Mesendoderm (in vitro differentiated cells): ENCODE results near the gene ZNF791.
"Not testable (repeated sequence)": the region's sequence is repeated elsewhere in the genome, so short reads cannot be mapped to it uniquely, and the experiment has no call there.

Experiments used
- DNase-seq: peaks from one replicate; pipeline ENCODE4 v3.0.0; 2013
- H2AK5ac ChIP-seq: 2 replicates; pipeline ENCODE4 v1.6.1; 2013; ENCODE audit warnings: low read length, inconsistent platforms
- H2BK120ac ChIP-seq: 2 replicates; pipeline ENCODE4 v1.6.1; 2013; ENCODE audit warnings: low read depth, mild to moderate bottlenecking, low read length, moderate library complexity, mixed read lengths
- H2BK15ac ChIP-seq: replicated peaks from 2 replicates; pipeline ENCODE4 v1.6.1; 2013; ENCODE audit warnings: low read depth, mild to moderate bottlenecking, moderate library complexity
- H2BK5ac ChIP-seq: 2 replicates; pipeline ENCODE4 v1.6.1; 2013; ENCODE audit warnings: low read length, inconsistent platforms
- H3K18ac ChIP-seq: 2 replicates; pipeline ENCODE4 v1.6.1; 2013; ENCODE audit warnings: mild to moderate bottlenecking, low read length, mixed read lengths
- H3K23ac ChIP-seq: one replicate; pipeline ENCODE4 v1.6.1; 2013; ENCODE audit warnings: low read length
- H3K27ac ChIP-seq: 2 replicates; pipeline ENCODE4 v1.5.1; 2013; ENCODE audit warnings: low read depth, mild to moderate bottlenecking, inconsistent platforms, low read length, moderate library complexity
- H3K27me3 ChIP-seq: 2 replicates; pipeline ENCODE4 v1.6.1; 2013; ENCODE audit warnings: low read length, control low read depth, mild to moderate bottlenecking, inconsistent platforms; ENCODE audit not compliant: insufficient read depth, poor library complexity
- H3K36me3 ChIP-seq: 2 replicates; pipeline ENCODE4 v1.6.1; 2013; ENCODE audit warnings: low read length, inconsistent platforms; ENCODE audit not compliant: control insufficient read depth, insufficient read depth
- H3K4ac ChIP-seq: one replicate; pipeline ENCODE4 v1.6.1; 2013; ENCODE audit warnings: low read depth, mild to moderate bottlenecking, low read length, moderate library complexity
- H3K4me1 ChIP-seq: 2 replicates; pipeline ENCODE4 v1.6.1; 2013; ENCODE audit warnings: low read depth, low read length, inconsistent platforms; ENCODE audit not compliant: control insufficient read depth
- H3K4me2 ChIP-seq: 2 replicates; pipeline ENCODE4 v1.6.1; 2013; ENCODE audit warnings: low read length
- H3K4me3 ChIP-seq: 2 replicates; pipeline ENCODE4 v1.5.1; 2013; ENCODE audit warnings: mild to moderate bottlenecking, low read length
- H3K56ac ChIP-seq: one replicate; pipeline ENCODE4 v1.6.1; 2013; ENCODE audit warnings: low read length
- H3K79me1 ChIP-seq: 2 replicates; pipeline ENCODE4 v1.6.1; 2013; ENCODE audit warnings: low read length, inconsistent platforms
- H3K79me2 ChIP-seq: 2 replicates; pipeline ENCODE4 v1.6.1; 2013; ENCODE audit warnings: mild to moderate bottlenecking, low read length; ENCODE audit not compliant: control insufficient read depth, insufficient read depth
- H3K9ac ChIP-seq: 2 replicates; pipeline ENCODE4 v1.6.1; 2013; ENCODE audit warnings: low read length, inconsistent platforms
- H4K5ac ChIP-seq: one replicate; pipeline ENCODE4 v1.6.1; 2013; ENCODE audit warnings: low read length
- H4K8ac ChIP-seq: one replicate; pipeline ENCODE4 v1.6.1; 2013; ENCODE audit warnings: low read depth, mild to moderate bottlenecking, control low read depth, low read length, moderate library complexity
- WGBS: extraction: QIAGEN DNeasy Blood & Tissue Kit; methylation state at CpG from one replicate; pipeline ENCODE4 v1.1.7; 2013; ENCODE audit warnings: low lambda C conversion rate, missing lambda C conversion rate; ENCODE audit not compliant: insufficient coverage; ENCODE audit errors: extremely low coverage; 5-methylcytosine and 5-hydroxymethylcytosine counted together

Gene ZNF791

GRCh38 chr19:12638611-12639182 lies 28.0 kb downstream of the ZNF791 start:
- no peak overlapping the region for H3K4ac ChIP-seq
- H3K9ac ChIP-seq, result no peak overlapping the region
- no peak overlapping the region for H4K5ac ChIP-seq
- no peak overlapping the region for H3K4me3 ChIP-seq
- no peaks in the 10 kb centered on the region for H3K4me1 ChIP-seq
- WGBS, result no CpG with 5 or more reads among the region's 22 CpGs
- H3K79me2 ChIP-seq, result no peaks in the 10 kb centered on the region
- no peaks in the 10 kb centered on the region for H3K27me3 ChIP-seq
- no peak overlapping the region for H3K56ac ChIP-seq
- no peak overlapping the region for H3K23ac ChIP-seq
- no peak overlapping the region for H4K8ac ChIP-seq
- H3K36me3 ChIP-seq, result no peaks in the 10 kb centered on the region
- H2BK5ac ChIP-seq, result no peak overlapping the region
- H2AK5ac ChIP-seq, result no peak overlapping the region
- DNase-seq, result no peak
- no peaks in the 10 kb centered on the region for H3K79me1 ChIP-seq
- no peak overlapping the region for H2BK120ac ChIP-seq
- H3K27ac ChIP-seq, result no peak overlapping the region
- H3K4me2 ChIP-seq, result no peak overlapping the region
- no peak overlapping the region for H3K18ac ChIP-seq
- no peak overlapping the region for H2BK15ac ChIP-seq

- Histone ChIP-seq H3K18ac (no peak overlapping the region), H3K4me2 (peak overlapping the region; percentile 66), H3K9ac (peak overlapping the region; percentile 67), H3K27me3 (no peaks in the 10 kb centered on the region), H4K5ac (no peak overlapping the region), H3K4me3 (no peak overlapping the region), H3K4ac (no peak overlapping the region), H3K23ac (no peak overlapping the region), H3K4me1 (no peaks in the 10 kb centered on the region), H2BK120ac (no peak overlapping the region), H2BK5ac (no peak overlapping the region), H2BK15ac (no peak overlapping the region), H3K79me2 (no peaks in the 10 kb centered on the region), H2AK5ac (no peak overlapping the region), H3K36me3 (no peaks in the 10 kb centered on the region), H3K79me1 (no peaks in the 10 kb centered on the region), H3K56ac (peak overlapping the region; percentile 88), H4K8ac (no peak overlapping the region), H3K27ac (no peak overlapping the region)
- WGBS, result no CpG with 5 or more reads among the region's 39 CpGs
- peak; percentile 91 for DNase-seq
Measured at GRCh38 chr19:12639901-12640613, 29.3 kb downstream of the ZNF791 start.

GRCh38 chr19:12641456-12641855 lies 30.7 kb downstream of the ZNF791 start:
- DNase-seq, result no peak
- H3K27me3 ChIP-seq, result no peaks in the 10 kb centered on the region
- H2BK5ac ChIP-seq, result no peak overlapping the region
- no peak overlapping the region for H3K9ac ChIP-seq
- H3K36me3 ChIP-seq, result no peaks in the 10 kb centered on the region
- no peak overlapping the region for H2BK120ac ChIP-seq
- no peaks in the 10 kb centered on the region for H3K79me1 ChIP-seq
- H3K18ac ChIP-seq, result no peak overlapping the region
- H4K8ac ChIP-seq, result no peak overlapping the region
- no peaks in the 10 kb centered on the region for H3K79me2 ChIP-seq
- H3K27ac ChIP-seq, result no peak overlapping the region
- no CpG with 5 or more reads among the region's 13 CpGs for WGBS
- H3K56ac ChIP-seq, result no peak overlapping the region
- no peak overlapping the region for H3K23ac ChIP-seq
- no peak overlapping the region for H3K4ac ChIP-seq
- H3K4me3 ChIP-seq, result no peak overlapping the region
- H3K4me2 ChIP-seq, result no peak overlapping the region
- no peak overlapping the region for H2AK5ac ChIP-seq
- H4K5ac ChIP-seq, result no peak overlapping the region
- no peaks in the 10 kb centered on the region for H3K4me1 ChIP-seq
- H2BK15ac ChIP-seq, result no peak overlapping the region

GRCh38 chr19:12642506-12642905 lies 31.8 kb downstream of the ZNF791 start:
- Histone ChIP-seq H3K27me3 (no peaks in the 10 kb centered on the region), H3K79me2 (no peaks in the 10 kb centered on the region), H3K4ac (no peak overlapping the region), H3K36me3 (no peaks in the 10 kb centered on the region), H3K27ac (no peak overlapping the region), H3K56ac (no peak overlapping the region), H3K18ac (no peak overlapping the region), H3K4me2 (no peak overlapping the region), H3K4me1 (no peaks in the 10 kb centered on the region), H3K23ac (no peak overlapping the region), H2BK5ac (no peak overlapping the region), H2AK5ac (no peak overlapping the region), H3K9ac (no peak overlapping the region), H3K79me1 (no peaks in the 10 kb centered on the region), H4K5ac (no peak overlapping the region), H3K4me3 (no peak overlapping the region), H4K8ac (no peak overlapping the region), H2BK120ac (no peak overlapping the region), H2BK15ac (no peak overlapping the region)
- no peak for DNase-seq
- WGBS, result no CpG with 5 or more reads among the region's 26 CpGs

- H3K27ac ChIP-seq, H3K23ac ChIP-seq, H3K18ac ChIP-seq, H2AK5ac ChIP-seq, H2BK120ac ChIP-seq, DNase-seq, H2BK5ac ChIP-seq, H4K5ac ChIP-seq, H3K36me3 ChIP-seq, H3K9ac ChIP-seq, H3K79me2 ChIP-seq, H3K27me3 ChIP-seq, H3K79me1 ChIP-seq, H2BK15ac ChIP-seq, H3K4me2 ChIP-seq, H3K56ac ChIP-seq, H4K8ac ChIP-seq, H3K4me1 ChIP-seq, H3K4me3 ChIP-seq, H3K4ac ChIP-seq: not testable (repeated sequence)
- WGBS, result no CpG with 5 or more reads among the region's 14 CpGs
Measured at GRCh38 chr19:12643716-12644115, 33.0 kb downstream of the ZNF791 start.

GRCh38 chr19:12646551-12646950 lies 35.8 kb downstream of the ZNF791 start:
- no peak for DNase-seq
- Histone ChIP-seq H3K9ac (no peak overlapping the region), H3K18ac (no peak overlapping the region), H3K4ac (no peak overlapping the region), H3K27me3 (no peaks in the 10 kb centered on the region), H3K36me3 (no peaks in the 10 kb centered on the region), H3K27ac (no peak overlapping the region), H3K4me2 (no peak overlapping the region), H2BK5ac (no peak overlapping the region), H4K8ac (no peak overlapping the region), H3K79me2 (no peaks in the 10 kb centered on the region), H2AK5ac (no peak overlapping the region), H3K4me1 (no peaks in the 10 kb centered on the region), H3K56ac (no peak overlapping the region), H3K79me1 (no peaks in the 10 kb centered on the region), H4K5ac (no peak overlapping the region), H2BK120ac (no peak overlapping the region), H2BK15ac (no peak overlapping the region), H3K4me3 (no peak overlapping the region), H3K23ac (no peak overlapping the region)
- no CpG with 5 or more reads among the region's 10 CpGs for WGBS
